IPS-18a (cell line): ENCODE results near the gene MLEC.

Experiments
- H3K27ac ChIP-seq: one replicate; pipeline ENCODE4 v1.5.1; 2013; ENCODE audit warnings: low read length
- H3K27me3 ChIP-seq: one replicate; pipeline ENCODE4 v1.6.1; 2013; ENCODE audit warnings: mild to moderate bottlenecking, low read length; ENCODE audit not compliant: control insufficient read depth, insufficient read depth
- H3K36me3 ChIP-seq: one replicate; pipeline ENCODE4 v1.6.1; 2013; ENCODE audit warnings: low read depth, low read length; ENCODE audit not compliant: control insufficient read depth
- H3K4me1 ChIP-seq: one replicate; pipeline ENCODE4 v1.6.1; 2013; ENCODE audit warnings: low read depth, low read length; ENCODE audit not compliant: control insufficient read depth
- H3K4me3 ChIP-seq: one replicate; pipeline ENCODE4 v1.5.1; 2013; ENCODE audit warnings: low read length
- H3K9ac ChIP-seq: one replicate; pipeline ENCODE4 v1.6.1; 2013; ENCODE audit warnings: mild to moderate bottlenecking, low read length, moderate library complexity
- H3K9me3 ChIP-seq: one replicate; pipeline ENCODE4 v1.6.1; 2013; ENCODE audit warnings: low read depth, low read length; ENCODE audit not compliant: control insufficient read depth

Gene MLEC

DNA sequence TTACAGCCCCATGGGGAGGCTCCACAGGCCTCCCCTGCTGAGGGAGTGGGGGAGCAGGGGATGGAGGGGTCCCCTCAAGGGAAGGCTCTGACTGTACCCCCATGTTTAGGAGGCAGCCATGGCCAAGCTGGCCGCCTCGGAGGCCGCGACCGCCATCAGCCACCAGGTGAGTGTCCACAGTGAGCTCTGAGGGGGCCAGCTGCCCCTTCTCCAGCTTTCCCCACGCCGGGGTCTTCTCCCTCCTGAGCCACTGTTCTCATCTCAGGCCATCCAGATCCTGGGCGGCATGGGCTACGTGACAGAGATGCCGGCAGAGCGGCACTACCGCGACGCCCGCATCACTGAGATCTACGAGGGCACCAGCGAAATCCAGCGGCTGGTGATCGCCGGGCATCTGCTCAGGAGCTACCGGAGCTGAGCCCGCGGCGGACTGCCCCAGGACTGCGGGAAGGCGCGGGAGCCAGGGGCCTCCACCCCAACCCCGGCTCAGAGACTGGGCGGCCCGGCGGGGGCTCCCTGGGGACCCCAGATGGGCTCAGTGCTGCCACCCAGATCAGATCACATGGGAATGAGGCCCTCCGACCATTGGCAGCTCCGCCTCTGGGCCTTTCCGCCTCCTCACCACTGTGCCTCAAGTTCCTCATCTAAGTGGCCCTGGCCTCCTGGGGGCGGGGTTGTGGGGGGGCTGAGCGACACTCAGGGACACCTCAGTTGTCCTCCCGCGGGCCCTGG lies 52.2 kb downstream of the MLEC start:
- Histone ChIP-seq H3K4me1 (no peaks in the 10 kb centered on the region), H3K4me3 (no peak overlapping the region), H3K27me3 (no peaks in the 10 kb centered on the region), H3K9me3 (no peaks in the 10 kb centered on the region), H3K36me3 (no peaks in the 10 kb centered on the region), H3K9ac (no peak overlapping the region), H3K27ac (no peak overlapping the region)

DNA sequence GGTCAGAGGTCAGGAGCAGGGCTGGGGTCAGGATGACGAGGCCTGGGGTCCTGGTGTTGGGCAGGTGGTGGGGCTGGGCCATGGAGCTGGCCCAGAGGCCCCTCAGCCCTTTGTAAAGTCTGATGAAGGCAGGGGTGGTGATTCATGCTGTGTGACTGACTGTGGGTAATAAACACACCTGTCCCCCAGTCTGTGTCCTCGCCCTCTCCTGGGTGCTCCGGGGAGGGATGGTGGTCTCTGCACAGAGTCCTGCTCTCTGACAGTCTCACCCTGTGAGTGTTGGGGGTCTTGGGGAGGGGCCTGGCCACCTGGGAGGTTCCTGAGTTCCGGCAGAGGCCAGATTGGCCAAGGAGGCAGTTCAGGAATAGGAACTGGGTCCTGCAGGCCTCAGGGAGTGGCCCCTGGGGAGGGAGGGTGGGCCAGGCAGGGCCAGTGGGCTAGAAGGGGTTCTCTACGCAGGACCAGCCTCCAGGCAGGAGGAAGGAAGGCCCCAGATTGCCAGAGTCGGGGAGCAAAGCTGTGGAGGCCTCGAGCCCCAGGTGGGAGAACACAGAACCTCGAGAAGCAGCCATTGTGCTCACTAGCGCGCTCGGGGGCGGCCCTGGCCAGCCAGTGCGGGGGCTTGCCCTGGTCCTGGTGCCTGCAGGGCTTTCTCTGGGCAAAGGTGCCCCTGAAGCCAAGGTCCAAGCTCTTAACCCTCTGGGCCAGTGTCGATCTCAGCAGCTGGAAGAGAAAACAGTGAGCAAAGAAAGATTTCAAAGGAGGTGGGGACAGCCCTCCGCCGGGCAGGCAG lies 53.1 kb downstream of the MLEC start:
- H3K4me3 ChIP-seq = no peak overlapping the region
- no peaks in the 10 kb centered on the region for H3K36me3 ChIP-seq
- no peaks in the 10 kb centered on the region for H3K4me1 ChIP-seq
- no peaks in the 10 kb centered on the region for H3K9me3 ChIP-seq
- no peak overlapping the region for H3K9ac ChIP-seq
- H3K27me3 ChIP-seq = no peaks in the 10 kb centered on the region
- no peak overlapping the region for H3K27ac ChIP-seq

DNA sequence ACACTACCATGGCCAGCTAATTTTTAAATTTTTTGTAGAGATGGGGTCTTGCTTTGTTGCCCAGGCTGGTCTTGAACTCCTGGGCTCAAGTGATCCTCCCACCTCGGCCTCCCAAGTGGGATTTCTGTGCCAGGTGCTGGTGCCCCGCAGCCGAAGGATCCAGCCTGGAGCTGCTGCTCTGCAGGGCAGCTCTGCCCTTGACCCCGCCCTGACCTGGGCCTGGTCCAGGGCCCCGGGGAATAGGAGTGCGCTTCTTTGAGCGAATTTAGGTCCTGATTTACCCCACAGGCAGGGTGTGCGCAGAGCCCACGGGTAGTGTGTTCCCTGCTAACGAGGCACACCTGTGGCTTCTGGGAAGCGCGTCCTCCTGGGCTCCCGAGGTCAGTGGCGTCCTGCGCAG lies 53.9 kb downstream of the MLEC start:
- Histone ChIP-seq H3K9me3 (no peaks in the 10 kb centered on the region), H3K9ac (no peak overlapping the region), H3K4me1 (no peaks in the 10 kb centered on the region), H3K27me3 (no peaks in the 10 kb centered on the region), H3K36me3 (no peaks in the 10 kb centered on the region), H3K27ac (no peak overlapping the region), H3K4me3 (no peak overlapping the region)

DNA sequence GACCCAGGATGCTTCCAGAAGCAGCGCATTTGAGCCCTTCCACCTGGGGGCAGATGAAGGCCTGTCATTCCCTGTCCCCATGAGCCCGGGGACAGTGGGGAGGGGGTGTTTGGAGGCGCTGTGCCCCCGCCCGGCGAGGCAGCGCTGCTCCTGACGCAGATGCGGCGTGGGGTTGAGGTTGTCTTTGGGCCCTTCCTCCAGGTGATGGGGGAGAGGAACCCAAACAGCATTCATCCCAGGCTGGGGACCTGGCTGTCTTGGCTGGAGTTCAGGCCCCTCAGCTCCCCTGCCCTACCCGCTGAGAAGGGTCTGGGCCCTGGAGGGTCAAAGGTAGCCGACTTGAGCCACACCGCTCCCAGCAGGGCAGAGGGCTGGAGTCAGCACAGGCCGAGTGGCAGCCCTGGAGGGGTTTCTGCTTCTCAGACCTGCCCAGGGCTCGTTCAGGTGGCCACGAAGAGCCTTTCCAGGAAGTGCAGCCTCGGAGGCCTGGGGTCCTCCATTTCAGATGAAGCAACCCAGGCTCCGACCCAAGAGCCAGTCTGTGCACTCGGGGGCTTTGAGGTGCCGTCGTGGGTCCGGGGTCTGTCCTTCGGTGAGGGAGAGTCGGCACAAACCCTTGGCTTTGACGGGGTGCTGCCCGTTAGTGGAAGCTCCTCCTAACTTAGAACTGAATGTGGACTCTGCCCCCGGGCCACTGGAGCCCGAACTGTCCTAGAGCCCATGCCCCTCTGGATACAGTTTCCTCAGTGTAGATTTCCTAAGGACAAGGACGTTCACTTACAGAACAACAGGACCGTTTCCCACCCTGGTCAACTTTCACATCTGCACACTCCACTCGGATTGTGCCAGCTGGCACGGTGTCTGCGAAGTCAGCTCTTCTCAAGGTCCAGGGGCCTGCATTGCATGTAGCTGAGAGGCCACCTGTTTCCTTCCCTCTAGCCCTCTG lies 54.8 kb downstream of the MLEC start:
- H3K9me3 ChIP-seq = no peaks in the 10 kb centered on the region
- no peak overlapping the region for H3K4me3 ChIP-seq
- no peaks in the 10 kb centered on the region for H3K4me1 ChIP-seq
- H3K27me3 ChIP-seq = no peaks in the 10 kb centered on the region
- no peaks in the 10 kb centered on the region for H3K36me3 ChIP-seq
- no peak overlapping the region for H3K27ac ChIP-seq
- no peak overlapping the region for H3K9ac ChIP-seq

DNA sequence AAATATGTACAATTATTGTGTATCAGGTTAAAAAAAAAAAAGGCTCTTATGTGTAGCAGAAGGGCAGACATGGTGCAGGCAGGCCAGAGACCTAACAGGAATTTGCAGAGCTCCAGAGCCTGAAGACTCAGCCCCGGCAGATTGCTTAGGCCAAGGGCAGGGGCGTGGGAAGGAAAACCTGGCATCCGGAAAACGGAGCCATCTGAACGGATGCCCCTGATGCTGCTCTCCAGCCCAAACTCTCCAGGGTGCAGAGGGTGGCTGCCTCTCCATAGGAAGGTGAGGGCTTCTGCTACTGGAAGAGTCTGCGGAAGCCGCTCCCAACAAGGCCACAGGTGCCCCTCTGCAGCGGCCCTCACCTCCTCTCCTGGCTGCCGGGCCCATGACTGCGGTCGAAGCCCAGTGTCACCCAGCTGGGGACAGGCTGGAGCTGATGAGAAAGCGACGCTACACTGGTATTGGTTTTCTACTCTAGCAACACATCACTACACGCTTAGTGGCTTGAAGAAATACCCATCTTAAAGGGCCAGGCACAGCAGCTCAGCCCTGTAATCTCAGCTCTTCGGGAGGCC lies 58.1 kb downstream of the MLEC start:
- H3K4me1 ChIP-seq = no peaks in the 10 kb centered on the region
- H3K4me3 ChIP-seq = no peak overlapping the region
- no peaks in the 10 kb centered on the region for H3K27me3 ChIP-seq
- H3K9me3 ChIP-seq = no peaks in the 10 kb centered on the region
- H3K36me3 ChIP-seq = no peaks in the 10 kb centered on the region
- no peak overlapping the region for H3K9ac ChIP-seq
- no peak overlapping the region for H3K27ac ChIP-seq

DNA sequence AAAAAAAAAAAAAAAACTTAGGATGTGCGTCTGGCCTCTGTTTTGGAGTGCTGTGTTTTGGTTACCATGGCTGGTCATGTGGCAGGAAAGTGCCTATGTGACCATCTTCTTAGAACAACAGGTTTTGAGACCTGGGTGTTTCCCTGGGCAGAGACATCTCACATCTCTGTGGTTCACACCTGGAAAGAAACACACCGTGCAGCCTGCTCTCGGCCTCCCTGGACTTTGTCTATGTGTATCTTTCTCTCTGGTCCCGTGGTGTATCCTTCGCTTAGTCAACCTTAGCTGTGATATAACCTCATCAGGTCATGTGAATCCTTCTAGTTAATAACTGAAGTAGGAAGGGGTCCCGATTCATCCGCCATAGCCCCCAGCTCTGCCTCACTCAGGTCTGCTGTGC lies 61.3 kb downstream of the MLEC start:
- H3K4me1 ChIP-seq = no peaks in the 10 kb centered on the region
- no peaks in the 10 kb centered on the region for H3K36me3 ChIP-seq
- no peaks in the 10 kb centered on the region for H3K27me3 ChIP-seq
- H3K9ac ChIP-seq = no peak overlapping the region
- H3K9me3 ChIP-seq = no peaks in the 10 kb centered on the region
- H3K4me3 ChIP-seq = no peak overlapping the region
- H3K27ac ChIP-seq = no peak overlapping the region

DNA sequence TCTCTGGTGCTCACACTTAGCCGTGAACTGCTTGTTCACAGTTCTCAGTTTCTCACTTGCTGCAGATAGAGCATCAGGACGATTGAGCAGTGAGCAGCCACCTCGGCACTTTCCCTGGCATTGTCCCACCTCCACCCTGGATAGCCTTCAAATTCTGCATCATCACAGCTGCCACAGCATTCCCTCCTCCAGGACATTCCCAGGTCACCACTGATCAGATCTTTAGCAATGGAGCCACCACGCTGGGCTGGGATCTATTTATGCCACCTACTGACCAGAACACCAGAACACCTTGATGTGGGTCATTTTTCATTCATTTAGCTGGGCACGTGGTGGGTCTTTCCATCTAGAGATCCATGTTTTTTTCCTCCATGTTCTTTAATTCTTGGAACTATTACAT lies 62.3 kb downstream of the MLEC start:
- no peak overlapping the region for H3K27ac ChIP-seq

DNA sequence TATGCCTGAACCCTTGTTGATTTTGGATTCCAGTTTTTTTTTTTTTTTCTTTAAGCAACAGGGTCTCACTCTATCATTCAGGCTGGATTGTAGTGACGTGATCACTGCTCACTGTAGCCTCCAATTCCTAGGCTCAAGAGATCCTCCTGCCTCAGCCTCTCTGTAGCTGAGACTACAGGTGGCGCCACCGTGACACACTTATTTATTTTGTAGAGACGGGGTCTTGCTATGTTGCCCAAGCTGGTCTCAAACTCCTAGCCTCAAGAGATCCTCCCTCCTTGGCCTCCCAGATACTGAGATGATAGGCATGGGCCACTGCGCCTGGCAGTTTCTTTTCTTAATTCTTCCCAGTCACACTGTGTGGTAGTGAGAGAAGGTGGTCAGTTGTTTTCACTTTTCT lies 63.9 kb downstream of the MLEC start:
- no peak overlapping the region for H3K27ac ChIP-seq
- no peaks in the 10 kb centered on the region for H3K27me3 ChIP-seq
- no peak overlapping the region for H3K4me3 ChIP-seq
- no peaks in the 10 kb centered on the region for H3K36me3 ChIP-seq
- no peak overlapping the region for H3K9ac ChIP-seq
- no peaks in the 10 kb centered on the region for H3K9me3 ChIP-seq
- H3K4me1 ChIP-seq = no peaks in the 10 kb centered on the region

More for the DNA sequence above, 62.3 kb downstream of the MLEC start:
- no peaks in the 10 kb centered on the region for H3K27me3 ChIP-seq
- H3K9ac ChIP-seq = no peak overlapping the region
- no peak overlapping the region for H3K4me3 ChIP-seq
- no peaks in the 10 kb centered on the region for H3K36me3 ChIP-seq
- H3K4me1 ChIP-seq = no peaks in the 10 kb centered on the region
- no peaks in the 10 kb centered on the region for H3K9me3 ChIP-seq

DNA sequence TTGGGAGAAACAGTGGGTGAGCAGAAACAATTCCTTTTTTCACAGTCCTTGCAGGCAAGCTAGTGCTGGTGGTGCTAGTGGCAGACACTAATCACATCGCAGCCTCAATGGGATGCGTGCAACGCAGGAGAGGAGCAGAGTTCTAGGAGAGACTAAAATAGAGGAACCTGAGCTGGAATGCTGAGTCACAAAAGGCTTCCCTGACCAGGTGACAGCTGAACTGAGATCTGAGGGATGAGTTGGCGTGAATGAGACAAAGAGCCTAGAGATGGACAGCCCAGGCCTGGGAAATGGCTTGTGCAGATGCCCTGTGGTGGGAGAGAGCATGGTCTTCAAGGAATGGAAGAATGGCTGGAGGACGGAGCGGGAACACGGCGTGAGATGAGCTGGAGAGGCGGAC lies 64.4 kb downstream of the MLEC start:
- H3K27me3 ChIP-seq = no peaks in the 10 kb centered on the region
- no peaks in the 10 kb centered on the region for H3K36me3 ChIP-seq
- H3K27ac ChIP-seq = no peak overlapping the region
- no peaks in the 10 kb centered on the region for H3K9me3 ChIP-seq
- H3K9ac ChIP-seq = no peak overlapping the region
- H3K4me3 ChIP-seq = no peak overlapping the region
- no peaks in the 10 kb centered on the region for H3K4me1 ChIP-seq
